CD4-positive, alpha-beta T cell (primary cell): ENCODE data around the gene NCKAP1. TPM values are rescaled to one million over a fixed set of nuclear protein-coding genes. Genes with fewer than 3 reads are reported as not detected.
"Not testable (repeated sequence)": the region's sequence is repeated elsewhere in the genome, so short reads cannot be mapped to it uniquely, and the experiment has no call there.

ENCODE experiments used
- ATAC-seq: fragments of 200-7000 bp; cut with Tn5 transposase; one replicate; pipeline ENCODE4 v1.10.0; 2022; ENCODE audit warnings: mild to moderate bottlenecking; ENCODE audit not compliant: poor library complexity
- CTCF ChIA-PET: fragments of 350-600 bp; sonication (Branson Sonifier 250); formaldehyde crosslinking; loops from one replicate; lab custom pipeline; 2021; ENCODE audit warnings: antibody characterized with exemption, inconsistent platforms; lab: Charles Lee
- POLR2A ChIA-PET: fragments of 350-600 bp; sonication (Branson Sonifier 250); formaldehyde crosslinking; loops from one replicate; lab custom pipeline; 2021; ENCODE audit warnings: antibody characterized with exemption, inconsistent platforms; lab: Charles Lee
- DNase-seq, 14 experiments: peaks; one replicate each; pipeline ENCODE4 v3.0.0-alpha.2; 2013 to 2020; ENCODE audit warnings: mixed read lengths in 2 of 14
- H3K27ac ChIP-seq, 2 donors: one replicate each; pipeline versions ENCODE4 v1.5.1 to v1.7.0; 2013; ENCODE audit warnings: low read length in 2 of 2, low read depth in 1 of 2, mild to moderate bottlenecking in 1 of 2
- H3K27me3 ChIP-seq, 2 experiments: 1 replicate in 1 of 2; 2 replicates in 1 of 2; pipeline versions ENCODE4 v1.6.1 to v1.7.0; 2013; ENCODE audit warnings: low read length in 2 of 2, control low read depth in 1 of 2, mild to moderate bottlenecking in 1 of 2, moderate library complexity in 1 of 2; ENCODE audit not compliant: insufficient read depth in 2 of 2, control insufficient read depth in 1 of 2
- H3K36me3 ChIP-seq: one replicate; pipeline ENCODE4 v1.6.1; 2013; ENCODE audit warnings: low read length, control low read depth; ENCODE audit not compliant: insufficient read depth
- H3K4me1 ChIP-seq: one replicate; pipeline ENCODE4 v1.6.1; 2013; ENCODE audit warnings: low read length, control low read depth; ENCODE audit not compliant: insufficient read depth
- H3K4me3 ChIP-seq: one replicate; pipeline ENCODE4 v1.5.1; 2013; ENCODE audit warnings: mild to moderate bottlenecking, low read length, moderate library complexity
- H3K9me3 ChIP-seq, 2 experiments: 1 replicate in 1 of 2; 2 replicates in 1 of 2; pipeline versions ENCODE4 v1.6.1 to v1.7.0; 2013; ENCODE audit warnings: low read length in 2 of 2, mild to moderate bottlenecking in 2 of 2, control low read depth in 1 of 2, moderate library complexity in 1 of 2; ENCODE audit not compliant: control insufficient read depth in 1 of 2, insufficient read depth in 1 of 2
- H3K27ac Mint-ChIP-seq: one replicate; pipeline ENCODE4 v1.8.0; 2020; ENCODE audit warnings: mixed read lengths
- H3K27me3 Mint-ChIP-seq: one replicate; pipeline ENCODE4 v1.8.0; 2021; ENCODE audit warnings: mixed read lengths
- H3K36me3 Mint-ChIP-seq: one replicate; pipeline ENCODE4 v1.8.0; 2021; ENCODE audit warnings: low read depth, mixed read lengths
- H3K4me1 Mint-ChIP-seq: one replicate; pipeline ENCODE4 v1.8.0; 2021; ENCODE audit warnings: low read depth, mixed read lengths
- H3K4me3 Mint-ChIP-seq: one replicate; pipeline ENCODE4 v1.8.0; 2020; ENCODE audit warnings: mild to moderate bottlenecking, mixed read lengths
- H3K9me3 Mint-ChIP-seq: one replicate; pipeline ENCODE4 v1.8.0; 2020; ENCODE audit warnings: mixed read lengths
- intact Hi-C, 2 experiments: fragments of 100-400 bp; cut with DNase I in 1 of 2; cut with micrococcal nuclease in 1 of 2; formaldehyde crosslinking; loops; one replicate each; pipeline versions ENCODE4 v1.15.1 to v1.9.0; 2023 to 2025; cut with DNase I, micrococcal nuclease
- total RNA-seq, 174 experiments: library from RNA in 2 of 174; stranded (reverse) in 2 of 174; gene quantifications; one replicate each; pipeline ENCODE4 v1.2.3 and lab custom pipeline; 2021 to 2026
- TF ChIP-seq, protein P1 (sequence below): fragments of 200-600 bp; IDR thresholded peaks from one replicate; pipeline ENCODE4 v1.8.0; 2022; ENCODE audit warnings: antibody characterized with exemption, mild to moderate bottlenecking

NCKAP1 gene
- total RNA-seq, 2 experiments from 2014 or later = 2.4 to 2.5 TPM

DNA sequence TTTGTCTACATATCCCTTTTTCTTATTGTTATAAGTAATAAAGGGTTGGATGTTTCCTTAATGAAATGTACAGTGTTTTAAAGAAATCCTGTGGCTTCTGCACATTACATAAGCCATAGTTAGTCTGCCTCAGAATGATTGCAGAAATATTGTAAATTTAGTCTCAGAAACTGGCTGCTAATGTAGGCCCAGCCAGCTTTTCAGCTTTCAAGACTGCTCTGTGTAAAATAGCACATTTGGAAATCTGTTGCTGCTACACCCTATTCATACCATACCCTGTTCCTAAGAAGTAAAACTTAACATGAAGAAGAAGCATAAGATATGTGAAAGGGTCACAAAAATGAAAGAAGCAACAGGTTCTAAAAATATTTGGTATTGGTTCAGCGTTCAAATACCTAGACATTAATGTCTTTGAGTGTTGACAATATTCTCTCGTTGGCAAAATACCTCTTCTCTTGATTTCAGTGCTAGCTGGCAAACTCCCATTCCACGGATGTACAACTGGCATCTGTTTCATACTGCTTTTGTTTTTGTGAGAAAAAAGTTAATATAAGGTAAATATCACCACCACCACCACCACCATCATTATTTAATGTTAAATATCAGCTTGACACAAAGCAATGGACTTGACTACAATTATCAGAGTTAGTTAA is 19.2 kb upstream of the NCKAP1 start:
- ChIA-PET POLR2A (no interaction called here), CTCF (no interaction called here)
- DNase-seq (no peak), ATAC-seq (no peak)
- intact Hi-C loops = no loop called here
- Mint-ChIP-seq H3K4me3 (no peak overlapping the region), H3K27ac (no peak overlapping the region), H3K4me1 (no peaks in the 10 kb centered on the region), H3K36me3 (no peaks in the 10 kb centered on the region), H3K9me3 (no peaks in the 10 kb centered on the region), H3K27me3 (peaks cover 45% of the 10 kb centered on the region)
- Histone ChIP-seq H3K9me3 (no peaks in the 10 kb centered on the region), H3K27me3 (peaks cover 0 to 8% of the 10 kb centered on the region in 2 experiments), H3K36me3 (no peaks in the 10 kb centered on the region), H3K27ac (no peak overlapping the region), H3K4me1 (no peaks in the 10 kb centered on the region), H3K4me3 (no peak overlapping the region)
- TF ChIP-seq, protein P1, sequence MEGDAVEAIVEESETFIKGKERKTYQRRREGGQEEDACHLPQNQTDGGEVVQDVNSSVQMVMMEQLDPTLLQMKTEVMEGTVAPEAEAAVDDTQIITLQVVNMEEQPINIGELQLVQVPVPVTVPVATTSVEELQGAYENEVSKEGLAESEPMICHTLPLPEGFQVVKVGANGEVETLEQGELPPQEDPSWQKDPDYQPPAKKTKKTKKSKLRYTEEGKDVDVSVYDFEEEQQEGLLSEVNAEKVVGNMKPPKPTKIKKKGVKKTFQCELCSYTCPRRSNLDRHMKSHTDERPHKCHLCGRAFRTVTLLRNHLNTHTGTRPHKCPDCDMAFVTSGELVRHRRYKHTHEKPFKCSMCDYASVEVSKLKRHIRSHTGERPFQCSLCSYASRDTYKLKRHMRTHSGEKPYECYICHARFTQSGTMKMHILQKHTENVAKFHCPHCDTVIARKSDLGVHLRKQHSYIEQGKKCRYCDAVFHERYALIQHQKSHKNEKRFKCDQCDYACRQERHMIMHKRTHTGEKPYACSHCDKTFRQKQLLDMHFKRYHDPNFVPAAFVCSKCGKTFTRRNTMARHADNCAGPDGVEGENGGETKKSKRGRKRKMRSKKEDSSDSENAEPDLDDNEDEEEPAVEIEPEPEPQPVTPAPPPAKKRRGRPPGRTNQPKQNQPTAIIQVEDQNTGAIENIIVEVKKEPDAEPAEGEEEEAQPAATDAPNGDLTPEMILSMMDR = no peak

DNA sequence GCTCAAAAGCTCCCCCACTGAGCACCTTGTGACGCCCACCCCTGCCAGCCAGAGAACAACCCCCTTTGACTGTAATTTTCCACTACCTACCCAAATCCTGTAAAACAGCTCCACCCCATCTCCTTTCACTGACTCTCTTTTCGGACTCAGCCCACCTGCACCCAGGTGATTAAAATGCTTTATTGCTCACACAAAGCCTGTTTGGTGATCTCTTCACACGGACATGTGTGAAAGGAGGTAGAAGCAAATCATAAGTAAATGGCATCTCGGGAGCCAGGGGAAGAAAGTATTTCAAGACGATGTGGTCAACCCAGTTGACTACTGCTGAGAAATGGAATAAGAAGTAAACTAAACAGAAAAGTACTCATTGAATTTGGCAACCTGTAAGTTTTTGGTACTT is 11.2 kb upstream of the NCKAP1 start:
- no peak for ATAC-seq
- H3K36me3 Mint-ChIP-seq = no peaks in the 10 kb centered on the region
- DNase-seq = no peak
- H3K9me3 Mint-ChIP-seq = no peaks in the 10 kb centered on the region
- intact Hi-C loops = no loop called here
- no peaks in the 10 kb centered on the region for H3K36me3 ChIP-seq
- H3K4me3 Mint-ChIP-seq = no peak overlapping the region
- no peak overlapping the region for H3K27ac Mint-ChIP-seq
- H3K9me3 ChIP-seq = peaks cover 3 to 8% of the 10 kb centered on the region in 2 experiments
- H3K4me1 ChIP-seq = no peaks in the 10 kb centered on the region
- CTCF ChIA-PET = no interaction called here
- no peaks in the 10 kb centered on the region for H3K4me1 Mint-ChIP-seq
- H3K27me3 Mint-ChIP-seq = peaks cover 31% of the 10 kb centered on the region
- no peak overlapping the region for H3K4me3 ChIP-seq
- no peak overlapping the region for H3K27ac ChIP-seq
- POLR2A ChIA-PET = no interaction called here
- TF ChIP-seq, protein P1 = no peak
- H3K27me3 ChIP-seq = peaks cover 8 to 11% of the 10 kb centered on the region in 2 experiments

DNA sequence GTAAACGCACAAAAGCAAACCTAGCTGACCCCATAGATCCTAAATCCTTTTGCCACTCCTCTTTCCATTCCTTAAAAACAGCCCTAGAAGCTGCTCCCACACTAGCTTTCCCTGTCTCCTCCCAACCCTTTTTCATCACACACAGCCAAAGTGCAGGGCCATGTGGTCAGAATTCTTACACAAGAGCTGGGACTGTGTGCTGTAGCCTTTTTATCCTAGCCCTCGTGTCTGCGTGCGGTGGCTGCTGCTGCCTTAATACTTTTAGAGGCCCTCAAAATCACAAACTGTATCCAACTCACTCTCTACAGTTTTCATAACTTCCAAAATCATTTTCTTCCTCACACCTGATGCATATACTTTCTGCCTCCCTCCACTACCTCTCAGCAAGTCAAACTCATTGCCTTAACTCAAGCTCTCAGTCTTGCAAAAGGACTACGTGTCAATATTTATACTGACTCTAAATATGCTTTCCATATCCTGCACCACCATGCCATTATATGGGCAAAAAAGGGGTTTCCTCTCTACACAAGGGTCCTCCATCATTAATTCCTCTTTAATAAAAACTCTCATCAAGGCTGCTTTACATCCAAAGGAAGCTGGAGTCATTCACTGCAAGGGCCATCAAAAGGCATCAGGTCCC is 9.3 kb upstream of the NCKAP1 start:
- ATAC-seq, H3K9me3 ChIP-seq, H3K27ac ChIP-seq, CTCF ChIA-PET, H3K27ac Mint-ChIP-seq, DNase-seq, H3K36me3 Mint-ChIP-seq, H3K36me3 ChIP-seq, POLR2A ChIA-PET, H3K4me3 Mint-ChIP-seq, H3K4me3 ChIP-seq, intact Hi-C loops, H3K4me1 ChIP-seq, H3K4me1 Mint-ChIP-seq, H3K9me3 Mint-ChIP-seq: not testable (repeated sequence)
- peaks cover 15% of the 10 kb centered on the region for H3K27me3 Mint-ChIP-seq
- peaks cover 11 to 12% of the 10 kb centered on the region in 2 experiments for H3K27me3 ChIP-seq

DNA sequence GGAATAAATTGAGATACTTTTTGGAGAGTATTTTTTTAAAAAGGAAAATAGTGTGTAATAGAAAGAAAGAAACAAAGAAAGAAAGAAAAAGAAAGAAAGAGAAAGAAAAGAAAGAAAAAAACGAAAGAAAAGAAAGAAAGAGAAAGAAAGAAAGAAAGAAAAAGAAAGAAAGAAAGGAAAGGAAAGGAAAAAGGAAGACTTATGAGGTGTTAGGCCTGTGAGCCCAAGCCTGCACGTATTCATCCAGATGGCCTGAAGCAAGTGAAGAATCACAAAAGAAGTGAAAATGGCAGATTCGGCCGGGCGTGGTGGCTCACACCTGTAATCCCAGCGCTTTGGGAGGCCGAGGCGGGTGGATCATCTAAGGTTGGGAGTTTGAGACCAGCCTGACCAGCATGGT is 5.3 kb upstream of the NCKAP1 start:
- peaks cover 14% of the 10 kb centered on the region for H3K4me1 Mint-ChIP-seq
- H3K27me3 ChIP-seq = peaks cover 10 to 40% of the 10 kb centered on the region in 2 experiments
- H3K4me3 Mint-ChIP-seq, ATAC-seq, DNase-seq, H3K9me3 Mint-ChIP-seq, CTCF ChIA-PET, H3K27ac ChIP-seq, H3K36me3 Mint-ChIP-seq, H3K36me3 ChIP-seq, H3K4me3 ChIP-seq, H3K4me1 ChIP-seq, H3K27ac Mint-ChIP-seq, H3K9me3 ChIP-seq, intact Hi-C loops, POLR2A ChIA-PET: not testable (repeated sequence)
- H3K27me3 Mint-ChIP-seq = peaks cover 16% of the 10 kb centered on the region
